K562 (cell line): ENCODE measurements around the gene CDAN1. TPM values are rescaled to one million over a fixed set of nuclear protein-coding genes. Genes with fewer than 3 reads are reported as not detected.

Source experiments
- CBX3 ChIP-seq, 2 experiments: IDR thresholded peaks; 1 replicate in 1 of 2; 2 replicates in 1 of 2; pipeline ENCODE4 v1.6.1; 2012; ENCODE audit warnings: inconsistent platforms in 2 of 2, low read length in 2 of 2, borderline replicate concordance in 1 of 2, control low read depth in 1 of 2
- FIP1L1 ChIP-seq: fragments of 200-400 bp; formaldehyde crosslinking; IDR thresholded peaks from 2 replicates; pipeline ENCODE4 v1.6.1; 2018; ENCODE audit warnings: mild to moderate bottlenecking, low read depth, low read length; ENCODE audit not compliant: poor library complexity, severe bottlenecking
- MEF2D ChIP-seq: conservative IDR thresholded peaks from 2 replicates; pipeline ENCODE4 v1.6.1; 2016; ENCODE audit warnings: low read depth, missing genetic modification characterization, missing compliant biosample characterization
- NCOA2 ChIP-seq, 2 experiments: fragments of 450-650 bp; IDR thresholded peaks; 2 replicates each; pipeline ENCODE4 v1.6.1; 2018; ENCODE audit warnings: mild to moderate bottlenecking in 2 of 2, moderate library complexity in 1 of 2; ENCODE audit not compliant: partially characterized antibody in 2 of 2
- RB1 ChIP-seq: fragments of 450-650 bp; IDR thresholded peaks from 2 replicates; pipeline ENCODE4 v1.6.1; 2017; ENCODE audit warnings: low read depth, mild to moderate bottlenecking
- polyA plus RNA-seq, 8 experiments: library from polyadenylated mRNA; depleted of rRNA in 4 of 8; stranded (reverse) in 5 of 8; unstranded in 3 of 8; fragments of >200 nt; fragmentation: Nextera tagmentation in 2 of 8; fragmentation: Illumina TruSeq in 1 of 8; extraction: Ambion mirVana in 2 of 8; extraction: Trizol in 1 of 8; gene quantifications; 2 replicates each; pipeline versions ENCODE4 v1.2.1 to v1.2.3, GENCODE V29; 2011 to 2014; ENCODE audit warnings: inconsistent platforms in 1 of 8, missing spikeins in 1 of 8
- total RNA-seq, 7 experiments: library from RNA; depleted of rRNA in 6 of 7; stranded (reverse); fragments of >200 nt in 6 of 7; fragmentation: Illumina TruSeq in 2 of 7; extraction: Trizol in 2 of 7; gene quantifications; 2 replicates each; pipeline versions ENCODE4 v1.2.1 to v1.2.3, GENCODE V29; 2011 to 2021; ENCODE audit warnings: low replicate concordance in 1 of 7
- TF ChIP-seq, protein P1 (sequence below): fragments of 200-800 bp; sonication (Bioruptor generic); IDR thresholded peaks from 2 replicates; pipeline ENCODE4 v1.6.1; 2016; ENCODE audit warnings: missing genetic modification characterization, missing compliant biosample characterization

The CDAN1 gene
- total and polyA plus RNA-seq, 9 of the 15 experiments (the other 6 are each of a cell fraction or from before 2014, with no cell fraction given): 1.6 to 34.4 (median 13.8) TPM

DNA sequence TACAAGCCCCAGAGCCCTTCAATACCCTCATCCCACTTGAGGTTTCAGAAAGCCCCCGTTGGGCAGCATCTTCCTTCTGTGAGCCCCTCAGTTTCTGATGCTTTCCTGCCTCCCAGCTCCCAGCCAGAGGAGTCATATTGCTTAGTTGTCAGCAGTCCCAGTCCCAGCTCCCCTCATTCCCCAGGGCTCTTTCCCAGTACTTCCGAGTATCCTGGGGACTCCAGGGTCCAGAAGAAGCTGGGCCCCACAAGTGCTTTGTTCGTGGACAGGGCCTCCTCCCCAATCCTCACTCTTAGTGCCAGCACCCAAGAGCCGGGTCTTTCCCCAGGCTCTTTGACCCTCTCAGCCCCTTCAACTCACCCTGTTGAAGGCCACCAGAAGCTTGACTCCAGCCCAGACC is 43.9 kb downstream of the CDAN1 start (continued):
- TF ChIP-seq FIP1L1: no peak
- TF ChIP-seq MEF2D (tag): no peak
- TF ChIP-seq CBX3 (IDR thresholded peaks at IDR 0.05; ENCODE audit: borderline replicate concordance in 1 of 2, low read length in 2 of 2): no peak
- TF ChIP-seq, protein P1, sequence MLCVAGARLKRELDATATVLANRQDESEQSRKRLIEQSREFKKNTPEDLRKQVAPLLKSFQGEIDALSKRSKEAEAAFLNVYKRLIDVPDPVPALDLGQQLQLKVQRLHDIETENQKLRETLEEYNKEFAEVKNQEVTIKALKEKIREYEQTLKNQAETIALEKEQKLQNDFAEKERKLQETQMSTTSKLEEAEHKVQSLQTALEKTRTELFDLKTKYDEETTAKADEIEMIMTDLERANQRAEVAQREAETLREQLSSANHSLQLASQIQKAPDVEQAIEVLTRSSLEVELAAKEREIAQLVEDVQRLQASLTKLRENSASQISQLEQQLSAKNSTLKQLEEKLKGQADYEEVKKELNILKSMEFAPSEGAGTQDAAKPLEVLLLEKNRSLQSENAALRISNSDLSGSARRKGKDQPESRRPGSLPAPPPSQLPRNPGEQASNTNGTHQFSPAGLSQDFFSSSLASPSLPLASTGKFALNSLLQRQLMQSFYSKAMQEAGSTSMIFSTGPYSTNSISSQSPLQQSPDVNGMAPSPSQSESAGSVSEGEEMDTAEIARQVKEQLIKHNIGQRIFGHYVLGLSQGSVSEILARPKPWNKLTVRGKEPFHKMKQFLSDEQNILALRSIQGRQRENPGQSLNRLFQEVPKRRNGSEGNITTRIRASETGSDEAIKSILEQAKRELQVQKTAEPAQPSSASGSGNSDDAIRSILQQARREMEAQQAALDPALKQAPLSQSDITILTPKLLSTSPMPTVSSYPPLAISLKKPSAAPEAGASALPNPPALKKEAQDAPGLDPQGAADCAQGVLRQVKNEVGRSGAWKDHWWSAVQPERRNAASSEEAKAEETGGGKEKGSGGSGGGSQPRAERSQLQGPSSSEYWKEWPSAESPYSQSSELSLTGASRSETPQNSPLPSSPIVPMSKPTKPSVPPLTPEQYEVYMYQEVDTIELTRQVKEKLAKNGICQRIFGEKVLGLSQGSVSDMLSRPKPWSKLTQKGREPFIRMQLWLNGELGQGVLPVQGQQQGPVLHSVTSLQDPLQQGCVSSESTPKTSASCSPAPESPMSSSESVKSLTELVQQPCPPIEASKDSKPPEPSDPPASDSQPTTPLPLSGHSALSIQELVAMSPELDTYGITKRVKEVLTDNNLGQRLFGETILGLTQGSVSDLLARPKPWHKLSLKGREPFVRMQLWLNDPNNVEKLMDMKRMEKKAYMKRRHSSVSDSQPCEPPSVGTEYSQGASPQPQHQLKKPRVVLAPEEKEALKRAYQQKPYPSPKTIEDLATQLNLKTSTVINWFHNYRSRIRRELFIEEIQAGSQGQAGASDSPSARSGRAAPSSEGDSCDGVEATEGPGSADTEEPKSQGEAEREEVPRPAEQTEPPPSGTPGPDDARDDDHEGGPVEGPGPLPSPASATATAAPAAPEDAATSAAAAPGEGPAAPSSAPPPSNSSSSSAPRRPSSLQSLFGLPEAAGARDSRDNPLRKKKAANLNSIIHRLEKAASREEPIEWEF (CRISPR knock-in tag): no peak
- TF ChIP-seq RB1: no peak
- no peak for TF ChIP-seq NCOA2 (IDR thresholded peaks at IDR 0.05; ENCODE audit: partially characterized antibody in 2 of 2)
